NB4 (cell line): ENCODE measurements around the gene OBSCN.
"Not testable (repeated sequence)": the region's sequence is repeated elsewhere in the genome, so short reads cannot be mapped to it uniquely, and the experiment has no call there.

Experiments
- DNase-seq: peaks from one replicate; pipeline ENCODE4 v3.0.0; 2010; ENCODE audit warnings: low read depth
- H3K4me3 ChIP-seq: one replicate; pipeline ENCODE4 v1.5.1; 2011; ENCODE audit warnings: mild to moderate bottlenecking, low read depth, low read length, moderate library complexity
- MYC ChIP-seq: IDR thresholded peaks from 2 replicates; pipeline ENCODE4 v1.6.1; 2011; ENCODE audit warnings: low read depth, low read length
- POLR2A ChIP-seq: IDR thresholded peaks from 2 replicates; pipeline ENCODE4 v1.6.1; 2011; ENCODE audit warnings: mild to moderate bottlenecking; ENCODE audit not compliant: insufficient read length; ENCODE audit errors: extremely low read depth
- TF ChIP-seq, protein P1 (sequence below): IDR thresholded peaks from 2 replicates; pipeline ENCODE4 v1.6.1; 2011; ENCODE audit warnings: low read depth, low read length
- TF ChIP-seq, protein P2 (sequence below): IDR thresholded peaks from one replicate; pipeline ENCODE4 v1.5.1; 2012; ENCODE audit warnings: low read depth, low read length

OBSCN gene

DNA sequence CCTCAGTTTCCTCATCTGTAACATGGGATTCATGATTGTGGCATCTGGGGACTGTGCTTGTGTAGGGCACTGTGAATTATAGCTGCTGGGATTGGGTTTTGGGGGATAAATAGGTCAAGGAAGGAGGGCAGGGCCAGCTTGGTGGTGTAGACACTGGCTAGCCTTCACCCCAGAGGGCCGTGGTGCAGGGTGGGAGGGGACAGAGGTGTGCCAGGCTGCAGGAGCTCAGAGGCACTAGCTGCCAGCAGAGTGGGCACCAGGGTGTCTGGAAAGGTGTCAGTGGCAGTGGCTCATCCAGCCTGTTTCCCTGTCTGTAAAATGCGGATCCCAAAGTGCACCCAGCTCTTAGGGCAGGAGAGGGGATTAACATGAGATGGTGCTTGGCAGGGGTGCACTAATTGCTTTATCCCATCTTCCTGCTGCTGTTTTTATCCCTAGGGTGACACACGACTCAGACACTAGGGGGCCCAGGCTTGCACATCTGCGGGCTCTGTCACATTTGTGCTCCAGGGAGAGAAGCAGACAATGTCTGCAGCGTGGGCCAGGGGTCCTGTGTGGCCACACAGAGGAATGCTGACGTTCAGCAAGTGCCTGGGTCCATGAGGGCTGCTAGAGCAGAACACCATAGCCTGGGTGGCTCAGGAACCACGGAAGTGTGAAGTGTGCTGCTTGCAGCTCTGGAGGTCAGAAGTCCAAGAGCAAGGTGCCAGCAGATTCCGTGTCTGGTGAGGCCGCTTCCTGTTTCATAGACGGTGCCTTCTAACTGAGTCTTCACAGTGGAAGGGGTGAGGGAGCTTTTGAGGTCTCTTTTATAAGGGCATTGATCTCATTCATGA lies 19.3 kb downstream of the OBSCN start:
- no peak overlapping the region for H3K4me3 ChIP-seq
- TF ChIP-seq, protein P1, sequence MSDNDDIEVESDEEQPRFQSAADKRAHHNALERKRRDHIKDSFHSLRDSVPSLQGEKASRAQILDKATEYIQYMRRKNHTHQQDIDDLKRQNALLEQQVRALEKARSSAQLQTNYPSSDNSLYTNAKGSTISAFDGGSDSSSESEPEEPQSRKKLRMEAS, result no peak
- TF ChIP-seq, protein P2, sequence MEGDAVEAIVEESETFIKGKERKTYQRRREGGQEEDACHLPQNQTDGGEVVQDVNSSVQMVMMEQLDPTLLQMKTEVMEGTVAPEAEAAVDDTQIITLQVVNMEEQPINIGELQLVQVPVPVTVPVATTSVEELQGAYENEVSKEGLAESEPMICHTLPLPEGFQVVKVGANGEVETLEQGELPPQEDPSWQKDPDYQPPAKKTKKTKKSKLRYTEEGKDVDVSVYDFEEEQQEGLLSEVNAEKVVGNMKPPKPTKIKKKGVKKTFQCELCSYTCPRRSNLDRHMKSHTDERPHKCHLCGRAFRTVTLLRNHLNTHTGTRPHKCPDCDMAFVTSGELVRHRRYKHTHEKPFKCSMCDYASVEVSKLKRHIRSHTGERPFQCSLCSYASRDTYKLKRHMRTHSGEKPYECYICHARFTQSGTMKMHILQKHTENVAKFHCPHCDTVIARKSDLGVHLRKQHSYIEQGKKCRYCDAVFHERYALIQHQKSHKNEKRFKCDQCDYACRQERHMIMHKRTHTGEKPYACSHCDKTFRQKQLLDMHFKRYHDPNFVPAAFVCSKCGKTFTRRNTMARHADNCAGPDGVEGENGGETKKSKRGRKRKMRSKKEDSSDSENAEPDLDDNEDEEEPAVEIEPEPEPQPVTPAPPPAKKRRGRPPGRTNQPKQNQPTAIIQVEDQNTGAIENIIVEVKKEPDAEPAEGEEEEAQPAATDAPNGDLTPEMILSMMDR, result peak; percentile 32
- TF ChIP-seq POLR2A, result no peak
- peak; percentile 48 for DNase-seq

DNA sequence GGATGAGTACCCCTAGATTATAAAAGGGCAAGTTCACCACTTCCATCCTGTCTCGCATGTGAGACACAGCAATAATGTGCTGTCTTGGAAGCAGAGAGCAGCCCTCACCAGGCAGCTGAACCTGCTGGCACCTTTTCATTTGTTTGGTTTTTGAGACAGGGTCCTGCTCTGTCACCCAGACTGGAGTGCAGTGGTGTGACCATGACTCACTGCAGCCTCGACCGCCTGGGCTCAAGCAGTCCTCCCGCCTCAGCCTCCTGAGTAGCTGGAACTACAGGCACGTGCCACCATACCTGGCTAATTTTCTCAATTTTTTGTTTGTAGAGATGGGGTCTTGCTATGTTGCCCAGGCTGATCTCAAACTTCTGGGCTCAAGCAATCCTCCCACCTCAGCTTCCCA lies 20.3 kb downstream of the OBSCN start:
- not testable (repeated sequence) for DNase-seq, H3K4me3 ChIP-seq

DNA sequence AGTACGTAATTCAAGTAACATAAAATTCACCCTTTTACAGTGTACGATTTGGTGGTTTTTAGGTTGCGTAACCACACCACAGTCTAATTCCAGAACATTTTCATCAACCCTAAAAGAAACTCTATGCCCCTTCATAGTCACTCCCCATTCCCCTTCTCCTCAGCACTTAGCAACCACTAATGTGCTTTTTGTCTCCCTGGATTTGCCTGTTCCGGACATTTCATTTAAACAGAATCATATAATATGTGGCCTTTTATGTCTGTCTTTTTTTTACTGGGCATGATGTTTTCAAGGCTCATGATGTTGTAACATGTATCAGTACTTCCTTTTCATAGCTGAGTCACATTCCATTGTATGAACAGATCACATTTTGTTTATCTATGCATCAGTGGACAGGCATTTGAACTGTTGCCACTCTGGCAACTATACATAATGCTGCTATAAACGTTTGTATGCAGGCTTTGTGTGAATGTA lies 20.8 kb downstream of the OBSCN start:
- no peak overlapping the region for H3K4me3 ChIP-seq
- TF ChIP-seq POLR2A, result no peak
- TF ChIP-seq, protein P1, result no peak
- TF ChIP-seq, protein P2, result no peak
- no peak for TF ChIP-seq MYC
- DNase-seq, result peak; percentile 72

DNA sequence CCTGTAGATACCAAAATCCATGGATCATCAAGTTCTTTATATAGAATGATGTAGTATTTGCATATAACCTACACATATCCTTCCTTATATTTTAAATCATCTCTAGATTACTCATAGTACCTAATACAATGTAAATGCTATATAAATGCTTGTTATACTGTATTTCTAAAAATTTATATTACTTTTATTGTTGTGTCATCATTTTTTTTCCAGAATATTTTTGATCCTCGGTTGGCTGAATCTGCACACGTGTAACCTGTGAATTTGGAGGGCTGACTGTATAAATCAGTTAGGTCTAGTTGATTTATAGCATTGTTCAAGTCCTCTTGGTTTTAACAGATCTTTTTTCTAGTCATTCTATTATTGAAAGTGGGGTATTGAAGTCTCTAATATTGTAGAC lies 23.3 kb downstream of the OBSCN start:
- no peak overlapping the region for H3K4me3 ChIP-seq
- TF ChIP-seq, protein P2, result no peak
- no peak for TF ChIP-seq MYC
- TF ChIP-seq, protein P1, result no peak
- no peak for DNase-seq

DNA sequence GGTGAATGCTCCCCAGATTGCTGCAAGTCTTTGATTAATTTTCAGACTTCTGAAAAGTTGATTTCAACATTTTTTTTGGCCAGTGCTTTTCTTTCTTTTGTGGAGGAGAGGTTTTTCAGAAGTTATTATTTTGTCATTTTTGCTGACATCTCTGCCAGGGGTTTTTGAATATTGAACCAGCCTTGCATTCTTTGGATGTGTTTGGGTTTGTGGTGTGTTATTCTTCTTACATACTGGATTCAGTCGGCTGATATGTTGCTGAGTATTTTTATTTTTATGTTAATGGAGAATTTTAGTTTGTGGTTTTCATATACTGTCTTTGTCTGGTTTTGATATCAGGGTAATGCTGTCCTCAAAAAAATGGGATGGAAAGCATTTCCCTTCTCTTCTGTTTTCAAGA lies 25.3 kb downstream of the OBSCN start:
- no peak for TF ChIP-seq POLR2A
- TF ChIP-seq, protein P1, result no peak
- TF ChIP-seq, protein P2, result no peak
- no peak for TF ChIP-seq MYC
- no peak for DNase-seq
- no peak overlapping the region for H3K4me3 ChIP-seq

DNA sequence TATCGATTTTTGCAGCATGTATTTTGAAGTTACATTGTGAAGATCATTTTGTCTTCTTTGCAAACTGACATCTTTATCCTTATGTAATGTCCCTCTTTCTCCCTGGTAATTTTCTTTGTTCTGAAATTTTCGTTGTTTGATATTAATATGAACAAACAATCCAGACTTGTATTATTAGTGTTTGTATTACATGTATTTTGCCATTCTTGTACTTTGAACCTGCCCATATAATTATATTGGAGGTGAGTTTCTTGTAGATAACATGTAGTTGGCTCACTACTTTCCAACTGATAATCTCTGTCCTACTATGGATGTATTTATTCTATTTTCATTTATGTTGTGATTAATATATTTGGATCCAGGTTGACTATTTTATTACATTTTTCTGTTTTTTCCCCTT lies 27.1 kb downstream of the OBSCN start:
- no peak for DNase-seq
- H3K4me3 ChIP-seq, result no peak overlapping the region
- TF ChIP-seq POLR2A (no peak), MYC (no peak)
- TF ChIP-seq, protein P2, result no peak
- TF ChIP-seq, protein P1, result no peak
